GM19099 (cell line): ENCODE measurements around the gene ZMYND8.

Experiments used
- POLR2A ChIP-seq: IDR thresholded peaks from 3 replicates; pipeline ENCODE4 v1.6.1; 2011; ENCODE audit warnings: low read depth; ENCODE audit not compliant: insufficient read length; ENCODE audit errors: extremely low read depth

The ZMYND8 gene

DNA sequence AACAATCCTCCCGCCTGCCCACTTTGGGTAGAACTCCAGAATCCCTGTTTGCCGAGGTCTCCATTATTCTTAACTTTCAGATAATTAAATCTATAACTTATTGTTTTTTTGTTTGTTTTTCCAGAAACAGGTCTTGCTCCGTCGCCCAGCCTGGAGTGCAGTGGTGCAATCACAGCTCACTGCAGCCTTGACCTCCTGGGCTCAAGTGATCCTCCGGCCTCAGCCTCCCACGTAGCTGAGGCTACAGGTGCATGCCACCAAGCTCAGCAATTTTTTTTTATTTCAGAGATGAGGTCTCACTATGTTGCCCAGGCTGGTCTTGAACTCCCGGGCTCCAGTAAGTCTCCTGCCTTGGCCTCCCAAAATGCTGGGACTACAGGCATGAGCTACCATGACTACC is 28.8 kb downstream of the ZMYND8 start:
- no peak for TF ChIP-seq POLR2A

DNA sequence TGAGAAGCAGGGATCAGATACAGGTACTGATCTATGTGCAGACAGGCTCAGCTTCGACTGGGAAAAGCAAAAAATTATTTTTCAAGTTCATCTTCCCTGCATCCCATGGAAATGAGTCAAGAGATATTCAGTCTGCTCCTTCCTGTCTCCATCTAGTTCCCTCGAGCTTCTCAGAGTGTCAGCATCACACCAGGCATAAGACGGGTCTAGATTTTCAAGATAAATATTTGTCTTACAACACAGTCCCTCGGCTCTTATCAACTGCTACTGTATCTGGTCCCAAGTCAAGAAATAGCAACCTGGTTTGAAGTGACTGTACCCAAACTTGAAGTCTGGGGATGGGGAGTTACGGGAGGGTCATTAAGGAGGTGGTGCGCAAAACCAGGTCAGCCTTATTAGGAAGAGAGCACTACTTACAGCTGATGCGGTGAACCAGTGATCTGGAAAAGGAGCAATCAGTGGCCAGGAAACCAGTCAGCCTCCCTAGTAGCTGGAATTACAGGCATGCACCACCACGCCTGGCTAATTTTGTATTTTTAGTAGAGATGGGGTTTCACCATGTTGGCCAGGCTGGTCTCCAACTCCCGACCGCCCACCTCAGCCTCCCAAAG is 29.7 kb downstream of the ZMYND8 start:
- no peak for TF ChIP-seq POLR2A

DNA sequence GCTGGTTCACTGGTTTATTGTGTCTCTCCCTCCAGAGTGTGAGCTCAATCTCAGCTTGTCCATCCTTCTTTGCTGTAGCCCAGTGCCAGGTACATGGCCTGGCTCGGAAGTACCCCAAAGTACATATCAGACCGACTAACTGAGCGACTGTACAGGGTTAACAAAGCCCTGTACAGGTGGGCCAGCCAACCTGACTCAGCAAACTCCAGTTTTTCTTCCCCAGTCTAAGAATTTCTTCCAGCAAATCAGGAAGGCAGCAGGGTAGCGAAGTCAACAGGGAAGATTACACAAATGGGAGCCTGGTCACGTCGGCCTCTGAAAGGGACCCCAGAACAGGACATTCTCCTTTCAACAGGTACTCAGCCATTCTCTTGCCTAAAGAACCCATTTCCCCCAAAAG is 31.3 kb downstream of the ZMYND8 start:
- TF ChIP-seq POLR2A, result no peak

DNA sequence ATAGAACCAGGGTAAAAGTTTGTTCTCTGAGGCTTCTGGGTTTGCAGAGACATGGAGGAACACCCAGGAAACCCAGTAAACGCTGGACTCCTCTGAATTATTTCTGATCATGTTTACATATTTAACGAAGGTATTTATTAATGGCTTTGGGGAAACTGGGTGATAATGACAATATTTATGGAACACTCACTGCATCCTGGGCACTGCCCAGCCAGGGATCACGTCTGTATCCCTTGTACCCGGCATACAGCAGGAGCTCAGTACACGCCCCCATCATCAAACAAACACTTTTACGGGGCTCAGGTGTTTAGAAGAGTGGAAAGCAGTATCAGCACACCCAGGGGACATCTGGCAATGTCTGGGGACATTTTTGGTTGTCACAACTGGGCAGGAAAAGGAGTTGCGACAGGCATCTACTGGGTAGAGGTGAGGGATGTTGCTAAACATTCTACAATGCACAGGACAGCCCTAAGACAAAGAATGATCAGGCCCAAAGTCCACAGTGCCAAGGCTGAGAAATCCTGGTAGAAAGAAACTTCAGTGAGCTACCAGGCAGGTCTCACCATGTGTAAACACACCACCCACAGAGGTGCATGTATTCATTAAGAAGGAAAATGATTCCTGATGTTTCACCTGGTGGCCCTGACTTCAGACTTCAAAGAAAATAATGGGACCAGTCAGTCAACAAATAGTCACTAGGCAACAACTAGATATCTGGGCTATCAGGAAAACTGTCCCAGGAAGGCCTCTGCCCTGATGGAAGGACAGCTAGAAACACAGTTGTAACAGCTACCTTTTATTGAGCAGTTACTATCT is 35.3 kb downstream of the ZMYND8 start:
- TF ChIP-seq POLR2A, result no peak

DNA sequence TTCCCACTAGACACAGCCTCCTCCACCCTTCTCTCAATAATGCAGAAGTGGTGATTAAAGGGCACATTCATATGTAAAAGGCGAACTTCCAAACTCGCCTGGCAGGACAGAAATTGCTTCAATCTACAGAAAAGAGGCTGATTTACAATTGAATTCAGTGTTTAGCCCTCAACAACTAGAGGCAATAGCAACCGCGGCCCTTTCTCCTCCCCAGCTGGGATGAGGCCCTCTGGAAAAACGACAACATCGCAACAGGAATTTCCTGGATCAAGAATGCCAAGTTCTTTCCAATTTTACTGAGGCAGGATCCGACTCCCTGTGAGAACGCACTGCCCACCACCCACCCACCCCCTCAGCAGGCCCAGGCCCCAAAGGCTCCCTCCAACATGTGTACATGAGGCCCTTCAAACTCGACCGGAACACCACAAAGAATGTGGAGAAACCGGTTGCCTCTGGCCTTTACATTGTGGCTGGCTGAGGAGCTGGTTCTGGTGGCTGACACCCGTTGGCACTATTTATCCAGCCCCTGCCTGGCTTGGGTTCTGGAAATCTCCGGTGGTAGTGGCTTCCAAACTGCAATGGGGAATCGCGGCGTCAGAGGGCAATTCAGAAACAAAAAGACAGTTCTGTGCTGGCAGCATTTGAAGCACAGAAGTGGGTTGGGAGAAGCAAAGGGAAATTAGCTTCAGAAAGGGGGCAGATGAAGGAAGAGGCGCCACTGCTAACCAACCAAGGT is 36.8 kb downstream of the ZMYND8 start:
- TF ChIP-seq POLR2A, result no peak

DNA sequence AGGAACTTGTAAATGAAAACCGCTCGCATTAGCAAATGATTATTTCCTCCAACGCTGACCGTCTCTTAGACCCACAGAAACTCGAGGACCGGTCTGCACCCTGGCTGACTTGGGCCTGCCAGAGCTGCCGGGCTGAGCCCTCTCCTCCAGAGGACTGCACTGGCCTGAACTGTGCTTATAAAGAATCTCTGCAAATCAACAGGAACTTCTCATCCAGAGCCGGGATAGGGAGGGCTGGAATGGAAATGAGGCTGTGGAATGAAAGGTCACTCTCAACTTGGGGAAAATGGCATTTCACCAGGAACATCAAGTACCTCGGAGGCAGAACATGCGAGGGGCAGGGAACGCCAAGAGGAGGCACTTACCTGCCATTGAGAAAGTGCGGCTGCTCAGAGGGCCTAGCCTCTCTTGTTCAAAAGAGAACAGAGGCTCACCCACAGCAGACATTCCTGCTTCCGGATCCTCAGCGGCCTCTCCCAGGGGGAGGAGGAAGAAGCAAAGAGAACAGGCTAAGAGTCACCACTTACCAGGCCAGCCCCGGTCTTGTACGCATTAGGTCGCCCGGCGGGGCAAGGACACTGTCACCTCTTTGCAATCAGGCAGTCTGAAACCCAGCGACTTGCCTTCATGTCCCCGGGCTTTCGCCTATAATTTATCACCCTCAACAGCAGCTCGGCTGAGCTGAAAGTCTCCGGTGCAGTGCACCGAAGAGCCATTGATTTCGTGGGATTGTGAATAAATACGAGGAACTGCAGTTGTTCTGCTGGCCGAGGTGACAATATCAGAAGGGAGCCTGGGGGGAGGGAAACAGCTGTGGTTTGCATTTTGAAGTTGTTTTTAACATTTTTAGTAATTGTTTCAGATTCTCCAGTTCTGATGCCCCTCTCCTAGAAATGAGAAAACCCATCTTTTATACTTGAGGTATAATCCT is 37.6 kb downstream of the ZMYND8 start:
- no peak for TF ChIP-seq POLR2A

DNA sequence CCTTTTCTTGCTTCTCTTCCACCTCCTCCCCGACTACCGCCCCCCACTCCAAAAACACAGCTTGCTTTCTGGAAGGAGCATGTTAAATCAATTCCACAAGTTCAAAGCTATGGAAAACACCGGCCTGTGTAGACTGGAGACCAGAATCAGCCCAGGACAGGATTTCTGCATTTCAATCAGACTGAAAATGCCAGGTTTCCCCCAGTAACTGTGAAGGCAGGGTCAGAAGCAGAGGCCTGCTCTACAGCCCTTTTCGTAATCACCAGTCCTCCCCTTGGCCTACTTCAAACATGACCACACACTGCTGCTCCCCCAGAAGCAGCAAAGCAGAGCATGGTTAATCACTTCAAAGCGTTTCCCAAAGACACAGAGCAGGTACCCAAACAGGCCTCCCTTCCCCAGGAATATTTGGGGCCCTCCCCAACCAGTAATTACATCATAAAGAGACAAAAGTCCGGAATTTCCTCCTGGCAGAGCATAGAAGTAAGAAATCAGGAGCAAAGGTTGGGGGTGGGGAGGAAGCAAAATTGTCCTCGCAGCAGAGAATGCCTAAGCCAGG is 38.4 kb downstream of the ZMYND8 start:
- no peak for TF ChIP-seq POLR2A

DNA sequence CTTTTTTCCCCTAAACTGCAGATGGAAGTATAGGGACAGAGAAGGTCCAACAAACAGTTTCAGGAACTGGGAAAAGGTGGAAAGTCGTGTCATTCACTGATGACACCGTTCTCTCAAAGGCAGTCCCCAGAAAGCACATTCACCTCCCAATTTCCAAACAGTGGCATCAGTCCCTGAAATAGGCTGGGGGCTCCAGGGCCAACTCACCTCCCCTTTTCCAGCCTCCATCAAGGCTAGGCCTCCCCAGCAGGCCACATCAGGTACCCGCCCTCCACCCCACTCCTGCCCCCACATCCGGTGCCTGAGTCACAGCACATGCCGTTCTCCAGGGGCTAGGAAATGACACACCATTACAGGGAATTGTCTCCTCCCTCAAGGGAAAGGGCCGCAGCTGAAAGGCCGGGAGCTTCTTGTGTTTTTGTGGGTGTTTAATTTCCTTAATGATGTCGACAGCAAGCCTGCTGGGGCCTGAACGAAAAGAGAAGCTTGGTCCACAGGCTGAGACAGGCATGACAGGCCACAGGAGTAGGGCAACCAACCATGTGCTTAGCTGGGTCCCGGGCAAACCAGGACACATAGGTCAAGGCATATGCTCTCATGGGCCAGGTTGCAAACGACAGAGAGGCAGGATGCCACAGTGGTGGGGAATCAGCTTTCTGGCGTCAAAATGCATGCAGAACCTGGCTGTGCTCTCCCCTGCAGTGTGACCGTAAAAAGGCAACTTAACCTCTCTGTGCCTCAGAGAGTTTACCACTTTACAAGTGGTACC is 39.2 kb downstream of the ZMYND8 start:
- no peak for TF ChIP-seq POLR2A

DNA sequence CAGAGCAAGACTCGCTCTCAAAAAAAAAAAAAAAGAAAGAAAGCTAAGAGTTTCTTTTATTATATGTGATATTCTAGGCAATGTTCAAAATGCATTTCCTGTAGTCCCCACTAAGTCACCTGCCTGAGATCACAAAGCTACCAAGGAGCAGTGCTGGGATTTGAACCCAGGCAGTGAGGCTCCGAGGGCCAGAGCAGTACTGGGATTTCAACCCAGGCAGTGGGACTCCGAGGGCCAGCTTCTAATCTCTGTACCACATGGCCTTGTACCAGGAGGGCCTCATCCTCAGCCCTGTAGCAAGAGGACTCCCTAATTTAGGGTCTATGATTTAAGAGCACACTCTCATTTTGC is 39.7 kb downstream of the ZMYND8 start:
- no peak for TF ChIP-seq POLR2A

DNA sequence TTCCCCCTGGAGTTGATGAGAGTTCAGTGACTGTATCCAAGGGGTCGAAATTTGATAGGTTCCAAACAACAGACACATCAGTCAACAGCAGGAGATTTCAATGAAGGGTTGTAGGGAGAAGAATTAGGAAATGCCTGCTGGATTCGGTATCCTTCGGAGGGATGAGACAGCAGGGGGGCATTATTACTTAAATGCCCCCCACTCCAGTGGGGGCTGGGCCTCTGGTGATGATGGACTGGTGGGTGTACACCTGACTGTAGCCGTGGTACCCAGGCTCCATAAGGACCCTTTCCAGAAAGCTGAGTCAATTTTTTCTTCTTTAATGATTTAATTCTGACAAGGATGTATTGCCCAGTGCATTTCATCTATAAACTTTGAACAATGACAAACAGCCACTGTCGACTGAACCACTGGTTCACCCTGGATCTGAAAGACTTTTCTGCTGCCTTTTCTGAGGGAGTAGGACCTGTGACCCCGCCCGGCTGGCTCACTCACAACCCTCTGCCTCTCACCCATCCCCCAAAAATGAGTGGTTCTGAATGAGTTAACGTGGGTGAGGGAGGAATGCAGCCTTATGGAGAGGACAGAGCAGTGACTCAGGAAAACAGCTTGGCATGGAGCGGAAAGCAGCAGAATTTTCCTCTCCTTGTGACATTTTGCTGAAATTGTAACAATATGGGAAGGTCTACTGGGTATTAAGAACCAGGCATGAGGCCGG is 41.0 kb downstream of the ZMYND8 start:
- TF ChIP-seq POLR2A, result no peak

DNA sequence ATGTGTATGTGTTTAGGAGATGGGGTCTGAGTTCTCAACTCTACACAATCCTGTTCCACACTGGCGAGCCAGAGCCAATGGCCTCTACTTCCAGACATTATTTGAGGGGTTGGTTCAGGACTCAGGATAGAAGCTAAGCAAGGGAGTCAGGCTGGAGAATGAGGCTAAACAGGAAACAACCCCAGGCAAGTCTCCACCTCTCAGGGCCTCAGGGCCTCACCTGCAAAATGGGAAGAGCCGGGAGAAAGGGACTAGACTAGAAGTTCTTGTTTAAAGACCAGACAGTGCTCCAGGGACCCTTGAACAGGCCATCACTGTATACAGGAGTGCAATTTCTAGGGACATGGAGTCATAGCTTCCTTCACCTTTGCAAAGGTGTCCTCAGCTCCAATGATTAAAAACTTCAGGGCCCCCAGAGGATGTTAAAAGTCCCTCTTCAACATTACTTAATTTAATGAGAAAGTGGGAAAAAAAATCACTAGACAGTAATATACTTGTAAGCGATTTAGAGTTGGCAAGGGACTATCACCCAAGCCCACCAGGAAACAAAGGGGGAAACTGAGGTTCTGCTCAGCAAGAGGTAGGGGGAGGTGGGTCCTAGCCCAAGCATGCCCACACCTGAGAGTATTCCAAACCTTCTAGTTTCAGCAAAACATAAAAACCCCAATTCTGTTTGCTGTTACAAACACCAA is 41.7 kb downstream of the ZMYND8 start:
- no peak for TF ChIP-seq POLR2A

DNA sequence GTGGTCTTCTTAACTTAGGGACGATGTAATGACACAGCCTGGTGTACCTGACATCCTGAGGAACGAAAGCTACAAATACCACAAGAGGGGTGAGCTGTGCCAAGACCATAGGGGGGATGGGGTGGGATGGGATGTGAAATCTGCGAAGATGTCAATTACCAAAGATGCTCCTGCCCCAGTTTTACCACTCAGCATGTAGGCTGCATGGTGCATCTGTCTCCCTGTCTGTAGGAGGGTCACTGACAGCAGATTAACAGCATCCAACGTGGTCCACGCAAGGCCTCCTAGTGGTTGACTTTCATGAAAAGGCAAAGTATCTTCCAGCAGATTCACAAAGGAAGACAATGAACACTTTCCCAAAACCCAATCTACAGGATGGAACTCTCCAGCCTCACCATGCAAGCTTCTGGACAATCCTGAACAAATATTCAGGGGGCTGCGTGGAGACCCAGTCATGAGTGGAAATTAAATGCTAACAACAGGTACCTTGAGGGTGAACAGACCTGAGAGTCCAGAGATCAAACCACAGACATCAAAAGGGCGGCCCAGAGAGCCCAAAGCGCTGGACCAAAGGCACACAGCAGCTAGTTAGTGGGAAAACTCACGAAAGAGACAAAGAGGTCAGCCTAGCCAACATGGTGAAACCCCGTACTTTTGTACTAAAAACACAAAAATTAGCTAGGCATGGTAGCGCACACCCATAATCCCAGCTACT is 44.4 kb downstream of the ZMYND8 start:
- TF ChIP-seq POLR2A, result no peak
